A673 (cell line): Measurements from ENCODE around the gene SIMC1. TPM values are rescaled to one million over a fixed set of nuclear protein-coding genes. Genes with fewer than 3 reads are reported as not detected.

ENCODE experiments used
- BruUV-seq: library from RNA; stranded (reverse); fragments of 400-500 nt; replicated peaks from 2 replicates; lab custom pipeline; 2021; lab: Mats Ljungman, UMichigan
- CTCF ChIA-PET: fragments of 300-600 bp; sonication (Branson Sonifier 250); formaldehyde crosslinking; loops from one replicate; lab custom pipeline; 2022; ENCODE audit warnings: antibody characterized with exemption; lab: Charles Lee
- POLR2A ChIA-PET: fragments of 300-600 bp; sonication (Branson Sonifier 250); formaldehyde crosslinking; loops from one replicate; lab custom pipeline; 2022; ENCODE audit warnings: antibody characterized with exemption; ENCODE audit not compliant: low non-redundant PET; lab: Charles Lee
- DNase-seq: peaks from one replicate; pipeline ENCODE4 v3.0.0-alpha.2; 2015; ENCODE audit warnings: low spot score
- H3K27ac ChIP-seq: fragments of 200-600 bp; sonication (generic); 2 replicates; pipeline ENCODE4 v1.5.1; 2016; ENCODE audit warnings: mixed run types, low read depth, mild to moderate bottlenecking, mixed read lengths, antibody characterized with exemption, low read length; ENCODE audit not compliant: poor library complexity, severe bottlenecking
- H3K27me3 ChIP-seq: fragments of 200-600 bp; sonication (generic); replicated peaks from 2 replicates; pipeline ENCODE4 v1.6.1; 2017; ENCODE audit warnings: mixed run types, low read depth, mild to moderate bottlenecking, mixed read lengths, antibody characterized with exemption, low read length; ENCODE audit not compliant: insufficient read depth, poor library complexity
- H3K36me3 ChIP-seq: fragments of 200-600 bp; sonication (generic); 2 replicates; pipeline ENCODE4 v1.6.1; 2016; ENCODE audit warnings: mixed run types, mild to moderate bottlenecking, mixed read lengths, antibody characterized with exemption, low read length; ENCODE audit not compliant: insufficient read depth, poor library complexity, severe bottlenecking
- H3K4me1 ChIP-seq: fragments of 200-600 bp; sonication (generic); 2 replicates; pipeline ENCODE4 v1.6.1; 2017; ENCODE audit warnings: mixed run types, mild to moderate bottlenecking, mixed read lengths, antibody characterized with exemption, low read length; ENCODE audit not compliant: insufficient read depth, poor library complexity, severe bottlenecking
- H3K4me3 ChIP-seq: fragments of 200-600 bp; sonication (generic); 2 replicates; pipeline ENCODE4 v1.5.1; 2016; ENCODE audit warnings: low read depth, mixed run types, mild to moderate bottlenecking, mixed read lengths, low read length; ENCODE audit not compliant: poor library complexity, severe bottlenecking
- H3K9me3 ChIP-seq: fragments of 200-600 bp; sonication (generic); 2 replicates; pipeline ENCODE4 v1.6.1; 2016; ENCODE audit warnings: mixed run types, low read depth, mild to moderate bottlenecking, mixed read lengths, antibody characterized with exemption, low read length; ENCODE audit not compliant: poor library complexity, severe bottlenecking
- EZH2 ChIP-seq: fragments of 200-600 bp; sonication (generic); IDR thresholded peaks from 2 replicates; pipeline ENCODE4 v1.6.1; 2017; ENCODE audit warnings: borderline replicate concordance, low read depth, mild to moderate bottlenecking, mixed read lengths, antibody characterized with exemption, low read length; ENCODE audit not compliant: poor library complexity, severe bottlenecking
- intact Hi-C: fragments of 100-400 bp; cut with micrococcal nuclease; formaldehyde crosslinking; loops from one replicate; pipeline ENCODE4 v1.10.0; 2022; ENCODE audit not compliant: unreplicated experiment
- total RNA-seq: library from RNA; stranded (reverse); gene quantifications from 2 replicates; pipeline ENCODE4 v1.2.3, GENCODE V29; 2021
- TF ChIP-seq, protein P1 (sequence below): fragments of 300-800, 200-600 bp; sonication (generic); conservative IDR thresholded peaks from 2 replicates; pipeline ENCODE4 v1.5.1; 2017; ENCODE audit warnings: low read depth, mild to moderate bottlenecking, antibody characterized with exemption, low read length, moderate library complexity, mixed read lengths

The SIMC1 gene
- total RNA-seq, 1 experiment from 2014 or later: 26.6 TPM

DNA sequence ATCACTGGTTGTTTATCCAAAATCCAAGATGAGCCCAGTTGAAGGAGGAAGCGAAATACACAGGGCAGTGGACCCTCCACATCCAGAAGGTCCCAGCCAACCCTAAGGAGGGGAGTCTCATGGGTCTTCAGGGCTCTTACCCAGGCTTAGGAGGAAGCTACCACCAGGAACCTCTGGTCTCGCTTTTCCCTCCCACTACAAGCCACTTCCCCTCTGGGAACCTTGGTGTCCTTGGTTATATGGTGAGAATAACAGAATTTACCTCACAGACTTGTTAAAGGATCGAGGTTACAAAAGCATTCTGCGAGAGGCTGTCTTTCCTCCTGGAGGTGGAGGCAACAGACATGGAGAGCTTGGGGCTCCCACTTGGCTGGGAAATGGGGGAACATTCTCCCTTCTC lies 153.8 kb downstream of the SIMC1 start:
- CTCF ChIA-PET: no interaction called here
- no peaks in the 10 kb centered on the region for H3K36me3 ChIP-seq
- H3K27ac ChIP-seq: no peak overlapping the region
- no peaks in the 10 kb centered on the region for H3K27me3 ChIP-seq
- intact Hi-C loops: no loop called here
- H3K4me1 ChIP-seq: peaks cover 8% of the 10 kb centered on the region
- POLR2A ChIA-PET: no interaction called here
- no peak for DNase-seq
- H3K9me3 ChIP-seq: no peaks in the 10 kb centered on the region
- no TSS peak for BruUV-seq
- TF ChIP-seq, protein P1, sequence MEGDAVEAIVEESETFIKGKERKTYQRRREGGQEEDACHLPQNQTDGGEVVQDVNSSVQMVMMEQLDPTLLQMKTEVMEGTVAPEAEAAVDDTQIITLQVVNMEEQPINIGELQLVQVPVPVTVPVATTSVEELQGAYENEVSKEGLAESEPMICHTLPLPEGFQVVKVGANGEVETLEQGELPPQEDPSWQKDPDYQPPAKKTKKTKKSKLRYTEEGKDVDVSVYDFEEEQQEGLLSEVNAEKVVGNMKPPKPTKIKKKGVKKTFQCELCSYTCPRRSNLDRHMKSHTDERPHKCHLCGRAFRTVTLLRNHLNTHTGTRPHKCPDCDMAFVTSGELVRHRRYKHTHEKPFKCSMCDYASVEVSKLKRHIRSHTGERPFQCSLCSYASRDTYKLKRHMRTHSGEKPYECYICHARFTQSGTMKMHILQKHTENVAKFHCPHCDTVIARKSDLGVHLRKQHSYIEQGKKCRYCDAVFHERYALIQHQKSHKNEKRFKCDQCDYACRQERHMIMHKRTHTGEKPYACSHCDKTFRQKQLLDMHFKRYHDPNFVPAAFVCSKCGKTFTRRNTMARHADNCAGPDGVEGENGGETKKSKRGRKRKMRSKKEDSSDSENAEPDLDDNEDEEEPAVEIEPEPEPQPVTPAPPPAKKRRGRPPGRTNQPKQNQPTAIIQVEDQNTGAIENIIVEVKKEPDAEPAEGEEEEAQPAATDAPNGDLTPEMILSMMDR: no peak
- TF ChIP-seq EZH2: no peak
- no peak overlapping the region for H3K4me3 ChIP-seq

DNA sequence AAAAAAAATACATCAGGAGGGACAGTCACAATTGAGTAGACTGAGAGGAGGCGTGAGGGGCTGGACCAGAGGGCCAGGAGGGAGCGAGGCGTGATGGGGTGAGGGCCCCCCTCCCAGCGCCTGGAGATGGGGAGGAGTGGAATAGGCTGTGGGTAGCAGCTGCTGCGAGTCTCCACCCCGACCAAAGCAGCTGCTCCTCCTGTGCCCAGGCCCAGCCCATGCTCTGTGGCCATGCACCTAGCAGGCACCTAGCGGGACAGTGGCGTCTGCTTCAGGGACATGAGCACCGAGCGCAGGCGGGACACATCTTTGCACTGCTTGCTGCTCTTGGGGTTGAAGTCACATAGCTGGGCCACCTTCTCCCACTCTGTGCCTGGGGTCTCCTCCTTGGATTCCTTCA lies 154.3 kb downstream of the SIMC1 start:
- no TSS peak for BruUV-seq

DNA sequence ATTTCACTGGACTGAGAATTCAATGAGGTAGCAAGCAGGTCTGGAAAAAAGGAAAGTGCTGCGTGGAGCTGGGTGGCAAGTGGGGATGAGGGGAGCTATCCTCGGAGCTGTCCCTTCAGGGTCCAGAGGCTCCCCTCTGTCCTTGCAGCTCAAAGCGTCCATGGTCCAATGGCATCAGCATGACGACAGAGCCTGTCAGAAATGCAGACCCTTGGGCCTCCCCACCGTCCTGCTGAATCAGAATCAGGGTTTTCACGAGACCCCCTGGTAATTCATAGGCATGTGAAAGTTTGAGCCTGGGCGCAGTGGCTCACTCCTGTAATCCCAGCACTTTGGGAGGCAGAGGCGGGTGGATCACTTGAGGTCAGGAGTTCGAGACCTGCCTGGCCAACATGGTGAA lies 155.9 kb downstream of the SIMC1 start:
- H3K27ac ChIP-seq: no peak overlapping the region
- peaks cover 3% of the 10 kb centered on the region for H3K4me1 ChIP-seq
- intact Hi-C loops: no loop called here
- POLR2A ChIA-PET: no interaction called here
- no peaks in the 10 kb centered on the region for H3K27me3 ChIP-seq
- DNase-seq: no peak
- no TSS peak for BruUV-seq
- TF ChIP-seq, protein P1: no peak
- no peak for TF ChIP-seq EZH2
- CTCF ChIA-PET: no interaction called here
- H3K9me3 ChIP-seq: no peaks in the 10 kb centered on the region
- no peak overlapping the region for H3K4me3 ChIP-seq
- no peaks in the 10 kb centered on the region for H3K36me3 ChIP-seq

More for the DNA sequence above, 154.3 kb downstream of the SIMC1 start:
- H3K27ac ChIP-seq: no peak overlapping the region
- DNase-seq: no peak
- intact Hi-C loops: no loop called here
- H3K4me1 ChIP-seq: peaks cover 3% of the 10 kb centered on the region
- CTCF ChIA-PET: no interaction called here
- H3K4me3 ChIP-seq: no peak overlapping the region
- no peak for TF ChIP-seq EZH2
- TF ChIP-seq, protein P1: no peak
- H3K9me3 ChIP-seq: no peaks in the 10 kb centered on the region
- no peaks in the 10 kb centered on the region for H3K27me3 ChIP-seq
- H3K36me3 ChIP-seq: no peaks in the 10 kb centered on the region
- POLR2A ChIA-PET: no interaction called here
